Fibroblast of pulmonary artery (primary cell): Measurements from ENCODE around the gene RAMP3.

ENCODE experiments used
- DNase-seq: peaks from one replicate; pipeline ENCODE4 v3.0.0-alpha.2; 2010; ENCODE audit warnings: low read depth
- H3K4me3 ChIP-seq: replicated peaks from 2 replicates; pipeline ENCODE4 v1.5.1; 2011; ENCODE audit warnings: low read depth, mild to moderate bottlenecking, control low read depth, low read length, moderate library complexity
- TF ChIP-seq, protein P1 (sequence below): IDR thresholded peaks from 2 replicates; pipeline ENCODE4 v1.5.1; 2011; ENCODE audit warnings: mild to moderate bottlenecking, control low read depth, low read length, inconsistent platforms; ENCODE audit errors: missing control alignments

Gene RAMP3

GRCh38 chr7:45184326-45185027 lies 26.9 kb downstream of the RAMP3 start:
- H3K4me3 ChIP-seq = no peak overlapping the region
- DNase-seq = no peak
- TF ChIP-seq, protein P1, sequence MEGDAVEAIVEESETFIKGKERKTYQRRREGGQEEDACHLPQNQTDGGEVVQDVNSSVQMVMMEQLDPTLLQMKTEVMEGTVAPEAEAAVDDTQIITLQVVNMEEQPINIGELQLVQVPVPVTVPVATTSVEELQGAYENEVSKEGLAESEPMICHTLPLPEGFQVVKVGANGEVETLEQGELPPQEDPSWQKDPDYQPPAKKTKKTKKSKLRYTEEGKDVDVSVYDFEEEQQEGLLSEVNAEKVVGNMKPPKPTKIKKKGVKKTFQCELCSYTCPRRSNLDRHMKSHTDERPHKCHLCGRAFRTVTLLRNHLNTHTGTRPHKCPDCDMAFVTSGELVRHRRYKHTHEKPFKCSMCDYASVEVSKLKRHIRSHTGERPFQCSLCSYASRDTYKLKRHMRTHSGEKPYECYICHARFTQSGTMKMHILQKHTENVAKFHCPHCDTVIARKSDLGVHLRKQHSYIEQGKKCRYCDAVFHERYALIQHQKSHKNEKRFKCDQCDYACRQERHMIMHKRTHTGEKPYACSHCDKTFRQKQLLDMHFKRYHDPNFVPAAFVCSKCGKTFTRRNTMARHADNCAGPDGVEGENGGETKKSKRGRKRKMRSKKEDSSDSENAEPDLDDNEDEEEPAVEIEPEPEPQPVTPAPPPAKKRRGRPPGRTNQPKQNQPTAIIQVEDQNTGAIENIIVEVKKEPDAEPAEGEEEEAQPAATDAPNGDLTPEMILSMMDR = no peak

- no peak for DNase-seq
- no peak overlapping the region for H3K4me3 ChIP-seq
- TF ChIP-seq, protein P1 = no peak
Observed at GRCh38 chr7:45185028-45185863, 27.7 kb downstream of the RAMP3 start.

- TF ChIP-seq, protein P1 = no peak
- H3K4me3 ChIP-seq = no peak overlapping the region
- DNase-seq = no peak
Observed at GRCh38 chr7:45185864-45186250, 28.3 kb downstream of the RAMP3 start.

DNA sequence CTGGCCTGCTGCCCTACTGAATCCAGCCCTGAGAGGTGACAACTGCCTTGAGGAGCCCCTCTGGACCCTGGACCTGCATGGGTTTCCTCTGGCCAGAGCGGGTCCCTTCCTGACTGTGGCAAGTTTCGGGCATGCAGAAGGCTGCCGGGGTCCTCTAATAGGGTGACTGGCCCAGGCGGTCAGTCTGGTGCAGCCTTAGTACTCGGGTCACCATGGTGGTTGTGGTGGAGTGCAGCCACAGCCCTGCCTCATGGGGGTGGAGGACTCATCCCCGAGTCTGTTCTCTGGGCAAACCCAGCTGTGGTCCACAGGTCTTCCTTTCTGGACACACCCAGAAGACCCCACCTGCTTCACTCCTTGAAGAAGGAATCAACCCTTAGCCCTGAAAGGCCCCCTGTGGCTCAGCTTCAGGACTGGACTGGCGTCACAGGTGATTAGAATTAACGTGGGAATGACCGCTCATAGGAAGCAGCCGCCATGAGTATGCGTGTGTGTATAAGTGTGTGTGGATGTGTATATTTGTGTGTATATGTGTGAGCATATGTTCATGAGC lies 28.7 kb downstream of the RAMP3 start:
- DNase-seq = no peak
- H3K4me3 ChIP-seq = no peak overlapping the region
- TF ChIP-seq, protein P1 = no peak

DNA sequence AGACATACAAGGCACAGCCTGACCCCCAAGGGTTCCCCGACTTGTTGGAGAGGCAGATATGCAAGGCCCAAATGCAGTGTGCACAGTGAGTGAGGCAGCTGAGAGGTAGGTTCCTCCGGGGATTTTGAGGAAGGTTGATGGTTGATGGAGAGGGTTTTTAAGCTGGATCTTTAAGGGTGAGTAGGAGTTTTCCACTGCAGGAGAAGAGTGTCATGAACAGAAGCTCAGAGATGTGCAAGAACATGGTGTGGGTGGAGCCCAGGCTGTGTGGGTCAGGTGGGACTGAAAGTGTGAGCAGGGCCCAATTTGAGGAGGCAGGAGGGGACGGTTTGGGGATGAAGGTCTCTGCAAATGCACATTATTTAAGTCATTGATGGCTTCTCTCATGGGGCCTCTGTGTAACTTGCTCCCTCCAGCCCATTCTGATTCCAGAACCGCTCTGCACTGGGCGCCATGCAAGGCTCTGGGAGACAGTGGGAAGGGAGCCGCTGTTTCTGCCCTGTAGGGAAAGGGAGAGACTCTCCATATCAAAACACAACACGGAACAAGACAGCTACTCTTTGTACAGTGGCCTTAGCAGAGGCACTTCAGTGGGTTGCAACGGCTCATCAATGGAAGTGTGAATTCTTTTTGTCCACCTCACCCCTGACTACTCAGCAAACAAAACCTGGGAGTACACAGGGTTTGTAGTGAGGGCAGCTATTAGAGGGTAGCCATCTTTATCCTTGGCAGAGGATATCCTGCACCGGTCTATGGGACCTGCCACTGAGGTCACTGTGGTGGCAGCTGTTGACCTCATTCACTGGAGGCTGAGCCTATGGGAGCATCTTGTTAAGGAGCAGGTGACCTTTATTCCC lies 29.7 kb downstream of the RAMP3 start:
- H3K4me3 ChIP-seq = no peak overlapping the region
- no peak for DNase-seq
- TF ChIP-seq, protein P1 = no peak

DNA sequence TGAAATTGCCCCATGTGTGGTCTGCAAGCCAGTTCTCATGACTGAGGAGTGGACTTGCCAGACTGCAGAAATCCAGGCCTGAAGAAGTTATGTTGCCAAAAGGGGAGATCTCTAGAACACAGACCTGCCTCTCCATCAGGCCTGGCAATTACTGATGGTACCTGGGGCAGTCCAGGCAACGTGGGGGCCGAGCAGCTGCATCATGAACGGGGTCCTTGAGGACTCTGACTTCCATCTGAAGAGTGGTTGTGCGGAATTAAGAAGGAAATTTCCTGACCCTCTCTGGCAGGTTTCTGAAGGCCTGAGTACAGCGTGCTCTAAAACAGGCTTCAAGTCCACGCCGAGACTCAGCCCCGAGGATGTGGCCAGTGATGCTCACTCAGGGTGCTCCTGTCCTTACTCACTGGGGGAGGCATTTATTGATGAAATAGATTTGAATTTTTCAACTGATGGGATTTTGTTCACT lies 30.4 kb downstream of the RAMP3 start:
- no peak overlapping the region for H3K4me3 ChIP-seq
- TF ChIP-seq, protein P1 = no peak
- DNase-seq = no peak
